AG09309 (cell line): ENCODE results near the gene OR8J3.

Source experiments
- DNase-seq: peaks from one replicate; pipeline ENCODE4 v3.0.0-alpha.2; 2010; ENCODE audit warnings: low read depth
- H3K4me3 ChIP-seq: 2 replicates; pipeline ENCODE4 v1.5.1; 2011; ENCODE audit warnings: mild to moderate bottlenecking, low read depth, low read length, moderate library complexity; ENCODE audit not compliant: control insufficient read depth
- TF ChIP-seq, protein P1 (sequence below): IDR thresholded peaks from 2 replicates; pipeline ENCODE4 v1.5.1; 2011; ENCODE audit warnings: mild to moderate bottlenecking, low read depth, low read length, inconsistent platforms; ENCODE audit not compliant: insufficient read depth, control insufficient read depth; ENCODE audit errors: missing control alignments

The OR8J3 gene

DNA sequence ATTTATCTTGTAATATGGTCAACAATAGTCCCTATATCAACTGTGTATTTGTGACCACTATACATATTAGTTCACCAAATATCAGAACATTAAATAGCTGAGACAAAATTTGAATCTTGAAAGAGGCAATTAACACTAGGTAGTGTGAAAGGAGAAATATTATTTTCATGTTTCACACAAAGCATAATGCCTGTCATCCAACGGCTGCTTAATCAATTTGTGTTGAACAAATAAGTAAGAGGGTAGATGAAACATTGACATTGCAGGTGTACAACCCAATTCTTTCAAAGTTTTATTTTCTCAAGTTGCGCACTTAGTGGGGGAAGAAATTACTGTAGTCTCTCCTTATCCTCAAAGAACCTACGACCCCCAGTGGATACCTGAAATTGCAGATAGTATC is 50.3 kb downstream of the OR8J3 start:
- no peak overlapping the region for H3K4me3 ChIP-seq
- TF ChIP-seq, protein P1, sequence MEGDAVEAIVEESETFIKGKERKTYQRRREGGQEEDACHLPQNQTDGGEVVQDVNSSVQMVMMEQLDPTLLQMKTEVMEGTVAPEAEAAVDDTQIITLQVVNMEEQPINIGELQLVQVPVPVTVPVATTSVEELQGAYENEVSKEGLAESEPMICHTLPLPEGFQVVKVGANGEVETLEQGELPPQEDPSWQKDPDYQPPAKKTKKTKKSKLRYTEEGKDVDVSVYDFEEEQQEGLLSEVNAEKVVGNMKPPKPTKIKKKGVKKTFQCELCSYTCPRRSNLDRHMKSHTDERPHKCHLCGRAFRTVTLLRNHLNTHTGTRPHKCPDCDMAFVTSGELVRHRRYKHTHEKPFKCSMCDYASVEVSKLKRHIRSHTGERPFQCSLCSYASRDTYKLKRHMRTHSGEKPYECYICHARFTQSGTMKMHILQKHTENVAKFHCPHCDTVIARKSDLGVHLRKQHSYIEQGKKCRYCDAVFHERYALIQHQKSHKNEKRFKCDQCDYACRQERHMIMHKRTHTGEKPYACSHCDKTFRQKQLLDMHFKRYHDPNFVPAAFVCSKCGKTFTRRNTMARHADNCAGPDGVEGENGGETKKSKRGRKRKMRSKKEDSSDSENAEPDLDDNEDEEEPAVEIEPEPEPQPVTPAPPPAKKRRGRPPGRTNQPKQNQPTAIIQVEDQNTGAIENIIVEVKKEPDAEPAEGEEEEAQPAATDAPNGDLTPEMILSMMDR, result no peak
- DNase-seq, result no peak
